Activated CD4-positive, alpha-beta T cell treated with anti-CD3 and anti-CD28 coated beads, Interleukin-10, Interleukin-2, amounts not matched to agents 100 ng/mL and 50 ng/mL, durations not matched to agents 16 hours and 8 hours (primary cell): ENCODE results near the gene DYNLT1.
A peak's percentile ranks its signal among the peaks of the same experiment; 100 is the strongest.
"Not testable (repeated sequence)": the region's sequence is repeated elsewhere in the genome, so short reads cannot be mapped to it uniquely, and the experiment has no call there.

Source experiments
- DNase-seq: peaks from one replicate; pipeline ENCODE4 v3.0.0-alpha.2; 2020

Gene DYNLT1

DNA sequence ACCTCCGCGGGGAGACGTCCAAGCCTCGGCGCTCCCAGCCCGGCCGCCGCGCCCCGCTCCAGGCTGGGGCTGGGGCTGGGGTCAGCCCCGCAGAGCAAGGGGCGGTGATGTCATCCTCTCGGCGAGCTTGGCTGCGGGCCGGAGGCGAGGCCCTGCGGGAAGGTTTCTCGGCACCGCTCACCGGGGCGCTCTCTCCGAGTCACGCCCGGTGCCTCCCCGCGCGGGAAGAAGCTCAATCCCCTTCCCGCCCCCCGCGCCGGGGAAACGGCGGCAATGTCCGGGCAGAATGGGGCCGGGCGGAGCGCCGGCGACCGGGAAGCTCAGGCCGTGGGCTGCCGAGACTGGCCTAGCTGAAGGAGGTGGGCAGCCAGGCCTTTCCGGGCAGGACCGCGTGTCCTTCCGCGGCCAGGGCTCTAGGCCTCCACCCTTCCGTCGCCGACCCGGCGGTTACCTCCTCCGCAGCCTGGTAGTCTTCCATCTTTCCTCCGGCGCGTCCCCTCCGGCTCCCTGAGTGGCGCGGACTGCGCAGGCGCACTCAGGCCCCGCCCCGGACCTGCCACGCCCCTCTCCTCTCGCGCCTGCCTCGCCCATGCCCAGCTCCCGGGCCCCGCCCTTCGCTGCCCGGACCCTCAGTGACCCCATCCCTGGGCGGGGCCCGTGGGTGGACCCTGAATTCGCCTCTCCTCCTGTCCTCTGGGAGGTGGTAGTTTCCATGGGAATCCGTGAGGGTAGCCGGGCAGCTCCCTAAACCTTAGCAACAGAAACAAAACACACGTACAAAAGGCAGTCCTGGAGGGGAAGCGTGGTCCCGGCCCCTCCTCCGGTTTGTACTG is at the start of gene DYNLT1:
TSS of gene DYNLT1 (minus strand) at position 513 of the 833 bp plus-strand sequence. CDS start at position 478, 35 bp downstream.
- peak; percentile 95 for DNase-seq

DNA sequence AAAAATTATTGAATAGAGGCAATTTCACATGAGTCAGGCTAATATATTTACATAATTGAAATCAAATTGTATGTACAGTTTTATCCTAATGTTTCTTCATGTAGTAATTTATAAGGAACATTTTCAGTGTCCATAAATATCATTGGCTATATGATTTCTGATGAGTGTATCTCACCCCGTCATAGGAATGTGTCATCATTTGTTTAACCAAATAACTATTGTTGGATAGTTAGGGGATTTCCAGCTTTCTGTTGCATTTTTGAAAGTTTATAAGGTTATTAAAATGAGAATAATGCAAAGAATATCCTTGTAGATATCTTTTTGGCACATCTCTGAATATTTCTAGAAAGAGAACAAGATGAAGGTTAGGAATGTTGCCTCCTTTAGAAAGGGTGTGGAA is 44.3 kb upstream of the DYNLT1 start:
- no peak for DNase-seq

DNA sequence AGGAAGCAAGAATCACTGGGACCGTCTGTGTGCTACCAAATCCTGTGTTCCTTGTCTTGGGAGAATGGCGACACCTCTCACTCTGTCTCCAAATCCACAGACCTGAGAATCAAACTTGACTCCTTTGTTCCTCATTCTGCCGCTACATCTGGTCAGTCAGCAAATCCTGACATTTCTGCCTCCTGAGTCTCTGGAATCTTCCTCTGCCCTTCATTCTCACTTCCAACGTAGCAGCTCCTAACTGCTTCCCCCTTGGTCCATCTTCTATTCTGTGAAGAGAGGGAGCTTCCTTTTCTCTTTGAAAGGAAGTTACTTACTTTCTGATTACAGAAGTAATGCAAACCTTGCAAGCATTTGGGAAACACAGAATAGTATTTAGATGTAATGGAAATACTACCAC is 43.0 kb upstream of the DYNLT1 start:
- DNase-seq: no peak

DNA sequence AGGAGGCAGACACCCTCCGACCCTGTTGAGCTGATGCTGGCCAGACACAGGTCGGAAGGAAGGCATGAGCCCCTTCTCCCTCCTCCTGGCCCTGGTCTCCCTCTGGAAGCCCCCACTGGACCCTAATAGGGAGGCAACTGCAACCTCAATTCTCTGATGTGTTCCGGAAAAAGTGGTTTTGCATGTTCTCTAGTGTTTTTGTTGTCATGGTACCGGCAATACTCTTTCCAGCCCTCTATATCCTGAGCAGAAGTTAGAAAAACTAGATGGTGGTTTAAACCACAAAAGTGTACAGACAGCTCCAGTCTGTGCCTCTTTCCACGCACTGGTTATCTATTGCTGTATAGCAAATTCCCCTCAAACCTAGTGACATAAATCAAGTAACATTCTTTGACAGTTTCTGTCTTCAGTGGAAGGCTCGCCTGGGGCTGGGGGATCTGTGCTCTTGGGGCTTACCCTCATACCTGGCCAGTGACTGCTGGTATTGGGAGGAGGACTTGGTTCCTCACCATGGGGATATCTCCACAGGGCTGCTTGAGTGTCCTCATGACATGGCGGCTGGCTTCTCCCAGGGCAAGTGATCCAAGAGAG is 42.3 kb upstream of the DYNLT1 start:
- DNase-seq: peak; percentile 71

DNA sequence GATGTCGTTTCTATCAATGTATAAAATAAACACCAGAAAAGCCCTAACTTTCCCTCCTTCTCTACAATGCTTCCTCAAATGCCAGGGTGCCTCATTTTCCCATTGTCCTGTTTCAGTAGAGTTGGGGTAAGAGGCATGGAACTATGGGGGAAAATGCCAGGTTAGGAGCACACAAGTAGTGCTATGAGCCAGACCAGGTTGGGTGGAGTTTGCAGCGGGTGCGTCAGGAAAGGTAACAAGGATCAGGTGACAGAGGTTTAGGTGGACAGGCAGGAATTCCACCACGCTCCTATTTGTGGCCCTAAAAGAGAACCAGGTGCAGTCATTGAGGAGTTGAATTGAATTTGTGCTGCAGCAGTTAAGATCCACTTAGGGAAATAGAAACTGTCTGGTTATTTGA is 41.8 kb upstream of the DYNLT1 start:
- DNase-seq: no peak

DNA sequence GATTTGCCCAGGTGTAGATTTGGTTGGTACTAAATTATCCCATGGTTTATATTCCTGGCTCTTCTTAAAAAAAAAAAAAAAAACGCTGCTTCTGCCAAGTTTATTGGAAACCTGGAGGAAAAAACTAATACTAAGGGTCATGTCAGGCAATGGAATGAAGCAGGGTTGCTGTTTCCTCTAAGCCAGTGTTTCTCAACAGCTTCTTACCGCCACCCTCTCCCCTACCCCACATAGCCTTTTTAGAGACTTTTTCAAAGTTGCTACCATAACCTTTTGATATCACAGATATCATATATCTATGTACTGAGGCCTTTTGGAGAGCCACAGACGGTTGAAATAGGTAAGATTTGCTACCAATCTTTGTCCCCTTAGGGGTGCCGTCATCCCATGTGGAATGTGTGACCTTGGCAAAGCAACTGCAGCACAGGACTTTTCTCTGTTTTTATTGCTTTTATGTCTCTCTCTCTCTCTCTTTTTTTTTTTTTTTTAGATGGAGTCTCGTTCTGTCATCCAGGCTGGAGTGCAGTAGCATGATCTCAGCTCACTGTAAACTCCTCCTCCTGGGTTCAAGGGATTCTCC is 40.3 kb upstream of the DYNLT1 start:
- no peak for DNase-seq

DNA sequence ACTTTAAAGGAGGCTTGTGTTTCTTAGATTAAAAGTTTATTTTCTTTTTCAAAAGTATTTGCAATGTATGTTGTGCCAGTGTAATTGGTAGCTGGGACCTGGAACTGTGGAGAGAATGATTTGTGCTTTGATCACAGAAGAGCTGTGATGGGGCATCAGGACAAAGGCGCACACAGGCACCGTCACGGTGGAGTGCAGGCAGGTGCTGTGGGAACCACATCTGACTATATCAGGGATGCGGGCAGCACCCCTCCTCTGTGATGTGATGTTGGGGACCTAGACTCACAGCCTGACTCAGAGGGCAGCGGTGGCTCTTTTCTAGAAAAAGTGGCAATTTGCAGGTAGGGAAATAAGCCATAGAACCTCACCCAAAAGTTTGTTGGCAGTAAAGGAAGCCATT is 39.8 kb upstream of the DYNLT1 start:
- no peak for DNase-seq

DNA sequence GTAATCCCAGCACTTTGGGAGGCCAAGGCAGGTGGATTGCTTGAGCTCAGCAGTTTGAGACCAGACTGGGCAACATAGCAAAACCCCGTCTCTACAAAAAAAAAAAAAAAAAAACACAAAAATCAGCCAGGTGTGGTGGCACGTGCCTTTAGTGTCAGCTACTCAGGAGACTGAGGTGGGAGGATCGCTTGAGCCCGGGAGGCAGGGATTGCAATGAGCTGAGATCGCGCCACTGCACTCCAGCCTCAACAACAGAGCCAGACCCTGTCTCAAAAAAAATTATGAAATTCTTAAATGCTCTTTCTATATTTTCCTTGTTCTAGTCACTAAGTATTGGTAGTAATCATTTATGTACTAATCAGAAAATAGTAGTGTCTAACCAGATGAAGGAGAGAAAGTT is 35.9 kb upstream of the DYNLT1 start:
- no peak for DNase-seq

DNA sequence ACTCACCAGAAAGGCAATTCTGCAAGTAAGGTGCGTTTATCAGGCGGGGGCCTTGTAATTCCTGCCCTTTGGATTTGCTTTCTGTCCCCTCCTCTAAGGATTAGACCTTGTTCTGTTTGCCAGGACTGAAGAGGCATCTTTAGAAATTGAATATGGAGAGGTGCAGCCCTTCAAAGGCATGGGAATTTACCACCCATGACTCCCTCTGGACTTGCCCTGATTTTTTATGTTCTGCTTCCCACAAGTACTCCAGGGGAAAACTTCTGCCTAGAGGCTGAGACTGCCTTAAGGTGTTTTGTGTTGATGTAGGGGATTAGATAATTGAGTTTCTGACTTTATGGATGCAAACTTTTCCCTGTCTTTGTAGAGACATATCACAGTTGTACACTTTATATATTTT is 35.5 kb upstream of the DYNLT1 start:
- no peak for DNase-seq

DNA sequence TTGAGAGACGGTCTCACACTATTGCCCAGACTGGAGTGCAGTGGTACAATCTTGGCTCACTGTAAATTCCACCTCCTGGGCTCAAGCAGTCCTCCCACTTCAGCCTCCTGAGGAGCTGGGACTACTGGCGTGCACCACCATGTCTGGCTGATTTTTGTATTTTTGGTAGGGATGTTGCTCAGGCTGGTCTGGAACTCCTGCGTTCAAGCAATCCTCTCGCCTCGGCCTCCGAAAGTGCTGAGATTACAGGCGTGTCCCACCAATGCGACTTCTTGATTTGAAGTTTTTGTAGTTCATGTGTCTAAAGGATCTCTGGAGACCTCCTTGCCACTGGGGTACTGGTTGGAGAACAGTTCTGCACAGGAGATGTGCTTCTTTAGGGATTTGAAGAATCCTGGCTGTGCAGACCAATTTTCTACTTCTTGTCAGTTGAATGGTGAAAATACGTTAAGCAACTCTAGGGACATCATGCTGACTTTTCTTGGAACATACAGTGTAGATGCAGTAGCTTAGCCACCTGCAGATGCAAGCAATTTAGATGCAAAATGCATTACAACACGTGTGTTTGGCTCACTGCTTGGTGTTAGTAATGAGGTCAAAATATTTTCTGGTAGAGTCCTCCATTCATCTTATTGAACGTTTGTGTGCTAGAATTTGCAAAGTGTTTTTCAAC is 33.5 kb upstream of the DYNLT1 start:
- DNase-seq: no peak

DNA sequence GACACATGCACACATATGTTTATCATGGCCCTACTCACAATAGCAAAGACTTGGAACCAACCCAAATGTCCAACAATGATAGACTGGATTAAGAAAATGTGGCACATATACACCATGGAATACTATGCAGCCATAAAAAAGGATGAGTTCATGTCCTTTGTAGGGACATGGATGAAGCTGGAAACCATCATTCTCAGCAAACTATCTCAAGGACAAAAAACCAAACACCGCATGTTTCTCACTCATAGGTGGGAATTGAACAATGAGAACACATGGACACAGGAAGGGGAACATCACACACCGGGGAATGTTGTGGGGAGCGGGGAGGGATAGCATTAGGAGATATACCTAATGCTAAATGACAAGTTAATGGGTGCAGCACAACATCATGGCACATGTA is 32.6 kb upstream of the DYNLT1 start:
- DNase-seq: not testable (repeated sequence)

DNA sequence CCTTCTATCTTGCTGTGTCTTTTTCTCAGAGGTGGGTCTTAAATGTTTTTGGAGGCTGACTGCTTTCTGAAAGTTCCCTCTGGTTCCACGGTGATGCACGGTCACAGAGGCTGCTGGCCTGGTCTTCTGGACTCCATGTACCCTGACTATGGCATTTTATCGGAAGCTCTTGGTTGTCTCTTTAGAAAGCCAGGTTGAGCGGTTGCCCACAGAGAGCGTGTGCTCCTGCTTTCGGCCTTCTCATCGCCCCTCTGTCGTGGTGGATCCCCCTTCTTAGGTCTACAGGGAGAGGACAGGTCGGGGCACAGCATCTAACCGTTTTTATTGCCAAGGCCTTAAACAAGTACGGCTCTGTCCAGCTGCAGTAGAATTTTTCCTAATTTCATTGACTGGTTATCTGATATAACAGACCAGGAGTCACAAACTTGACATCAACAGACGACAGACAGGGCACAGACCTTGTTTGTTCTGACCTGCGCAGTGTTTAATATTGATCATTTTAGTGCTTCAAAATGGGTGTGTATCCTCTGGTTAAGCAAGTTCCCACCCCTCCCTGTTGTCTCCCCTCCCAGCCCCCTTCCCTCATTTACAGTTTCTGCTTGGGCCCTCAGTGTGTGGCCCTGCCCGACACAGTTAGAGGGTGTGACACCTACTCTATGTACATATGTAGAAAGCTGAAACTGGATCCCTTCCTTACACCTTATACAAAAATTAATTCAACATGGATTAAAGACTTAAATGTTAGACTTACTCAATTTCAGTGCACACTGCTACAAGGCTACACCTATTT is 30.0 kb upstream of the DYNLT1 start:
- no peak for DNase-seq

DNA sequence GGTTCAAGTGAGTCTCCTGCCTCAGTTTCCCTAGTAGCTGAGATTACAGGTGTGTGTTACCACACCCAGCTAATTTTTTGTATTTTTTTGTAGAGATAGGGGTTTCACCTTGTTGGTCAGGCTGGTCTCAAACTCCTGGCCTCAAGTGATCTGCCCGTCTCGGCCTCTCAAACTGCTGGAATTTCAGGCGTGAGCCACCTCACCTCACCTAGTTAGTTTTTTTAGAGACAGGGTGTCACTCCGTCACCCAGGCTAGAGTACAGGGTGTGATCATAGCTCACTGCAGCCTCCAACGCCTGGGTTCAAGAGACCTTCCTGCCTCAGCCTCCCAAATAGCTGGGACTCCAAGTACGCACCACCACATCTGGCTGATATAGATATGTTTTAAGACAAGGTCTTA is 28.2 kb upstream of the DYNLT1 start:
- no peak for DNase-seq

DNA sequence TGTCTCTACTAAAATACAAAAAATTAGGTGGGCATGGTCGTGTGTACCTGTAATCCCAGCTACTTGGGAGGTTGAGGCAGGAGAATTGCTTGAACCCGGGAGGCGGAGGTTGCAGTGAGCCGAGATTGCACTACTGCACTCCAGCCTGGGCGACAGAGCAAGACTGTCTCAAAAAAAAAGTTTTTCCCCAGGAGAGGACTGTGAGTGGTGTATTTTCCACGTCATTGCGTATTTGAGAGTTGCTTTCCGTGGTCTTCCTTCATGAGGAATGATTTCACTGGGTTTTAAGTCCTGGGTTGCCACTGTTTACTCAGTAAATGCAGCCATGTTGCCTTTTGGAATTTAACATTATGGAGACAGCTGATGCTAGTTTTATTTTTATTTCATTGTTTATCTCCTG is 27.6 kb upstream of the DYNLT1 start:
- DNase-seq: not testable (repeated sequence)

DNA sequence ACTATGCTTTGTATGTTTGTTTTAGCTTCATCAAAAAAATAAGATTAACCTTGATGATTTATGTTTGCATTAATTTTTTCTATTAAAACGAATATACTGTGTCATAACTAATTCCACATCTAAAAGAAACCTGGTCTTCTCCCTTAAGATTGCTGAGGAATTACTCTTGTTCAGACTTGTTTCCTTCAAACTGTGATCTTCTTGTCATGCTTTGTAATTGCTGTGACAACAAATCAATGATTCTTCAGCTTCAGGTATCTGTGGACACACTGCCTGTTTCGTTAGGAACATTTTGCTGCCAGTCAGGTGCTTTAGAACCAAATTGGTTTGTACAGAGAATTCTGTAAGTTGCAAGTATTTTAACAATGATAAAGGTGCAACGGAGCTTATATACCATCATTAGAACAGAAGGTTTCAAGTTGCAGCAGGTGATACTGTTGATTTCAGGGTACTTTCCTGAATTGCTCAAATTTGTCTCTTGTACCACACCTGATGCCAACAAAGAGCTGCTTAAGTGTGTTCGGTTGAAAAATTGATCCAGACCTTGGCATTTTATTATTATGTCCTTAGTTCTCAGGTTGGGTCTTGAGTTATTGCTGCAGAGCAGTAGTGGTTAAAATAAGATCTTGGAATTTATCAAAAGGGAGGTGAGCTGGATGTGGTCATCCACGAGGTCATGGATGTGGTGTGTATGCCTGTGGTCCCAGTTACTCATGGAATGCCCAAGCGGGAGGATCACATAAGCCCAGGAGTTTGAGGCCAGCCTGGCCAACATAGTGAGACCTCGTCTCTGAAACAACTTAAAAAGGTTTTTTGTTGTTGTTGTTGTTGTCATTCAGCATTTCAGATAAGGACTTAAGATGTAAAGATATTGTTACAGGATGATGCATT is 24.8 kb upstream of the DYNLT1 start:
- no peak for DNase-seq

DNA sequence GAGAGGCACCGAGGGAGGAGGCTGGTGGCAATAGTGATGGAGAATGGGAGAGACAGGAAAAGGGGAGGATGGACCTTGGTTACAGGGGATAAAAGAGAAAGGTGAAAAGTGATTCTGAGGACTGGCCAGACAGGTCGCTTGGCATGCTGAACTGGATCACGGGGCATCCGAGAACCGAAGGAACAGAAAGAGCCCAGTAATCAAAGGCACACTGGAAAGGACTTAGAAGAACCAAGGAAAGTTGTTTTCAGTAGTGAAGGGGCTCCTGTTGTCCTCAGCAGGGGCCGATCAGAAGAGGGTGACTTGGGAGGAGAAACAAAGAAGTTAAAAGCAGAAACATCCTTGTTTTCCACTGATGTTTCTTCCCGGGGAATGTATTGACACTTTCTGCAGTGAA is 24.2 kb upstream of the DYNLT1 start:
- no peak for DNase-seq

DNA sequence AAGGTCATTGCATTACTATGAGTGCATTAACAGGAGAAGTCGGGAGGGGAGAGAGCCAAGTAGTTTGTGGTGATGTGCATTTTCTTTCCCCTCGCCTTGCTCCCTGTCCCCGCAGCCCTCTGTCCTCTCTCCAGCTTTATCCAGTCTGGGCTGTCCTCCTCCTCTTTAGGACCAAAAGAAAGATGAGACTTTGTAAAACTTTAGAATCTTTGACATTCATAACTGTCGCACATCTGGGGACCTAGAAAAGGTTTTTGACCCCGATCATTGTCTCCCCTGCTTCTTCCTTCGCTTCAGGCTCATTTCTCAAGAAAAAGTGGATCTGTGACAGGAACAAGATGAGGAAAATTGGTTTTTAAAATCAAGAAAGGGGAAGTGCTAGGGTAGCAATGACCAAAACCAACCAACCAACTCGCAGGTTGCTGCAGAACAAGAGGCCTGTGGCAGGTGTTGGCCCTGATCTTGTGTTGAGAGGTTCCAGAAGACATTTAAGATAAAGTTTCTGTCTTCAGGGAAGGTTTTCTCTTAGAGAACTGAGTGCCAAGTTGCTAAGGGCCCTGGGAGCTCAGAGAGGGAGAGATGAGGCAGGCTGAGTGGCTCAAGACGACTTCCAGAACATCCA is 22.9 kb upstream of the DYNLT1 start:
- no peak for DNase-seq

DNA sequence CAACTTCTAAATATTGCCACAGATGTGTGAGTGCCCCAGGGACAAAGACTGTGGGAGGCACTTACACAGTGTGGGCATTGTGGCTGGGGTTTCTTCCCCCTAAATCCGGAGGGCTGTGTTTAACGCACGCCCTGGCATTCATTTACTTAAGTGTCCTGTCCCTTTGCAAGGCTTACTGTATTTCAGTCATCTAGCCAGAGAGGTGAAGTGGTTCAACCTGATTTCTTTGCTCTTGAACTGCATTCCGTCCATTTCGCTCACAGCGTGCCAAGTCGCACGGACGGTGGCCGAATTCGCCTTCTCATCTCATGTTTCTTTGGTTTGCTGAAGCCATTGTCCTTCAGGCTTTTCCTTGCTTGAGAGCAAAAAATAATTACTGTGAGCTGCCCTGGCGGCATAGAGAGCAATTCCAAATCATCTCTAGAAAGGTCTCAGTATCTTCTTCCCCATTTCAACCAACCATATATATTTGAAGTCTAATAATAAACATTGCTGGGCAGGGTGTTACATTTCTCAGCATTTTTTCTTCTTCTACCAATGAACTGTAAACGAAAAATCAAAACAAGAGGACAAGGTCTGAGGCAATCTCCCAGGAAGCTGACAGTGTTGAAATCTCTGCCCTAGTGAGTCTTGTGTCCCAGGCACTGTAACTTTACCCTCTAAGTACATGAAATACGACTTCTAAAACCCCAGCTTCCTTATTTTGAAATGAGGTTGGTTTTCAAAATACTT is 22.3 kb upstream of the DYNLT1 start:
- DNase-seq: no peak

DNA sequence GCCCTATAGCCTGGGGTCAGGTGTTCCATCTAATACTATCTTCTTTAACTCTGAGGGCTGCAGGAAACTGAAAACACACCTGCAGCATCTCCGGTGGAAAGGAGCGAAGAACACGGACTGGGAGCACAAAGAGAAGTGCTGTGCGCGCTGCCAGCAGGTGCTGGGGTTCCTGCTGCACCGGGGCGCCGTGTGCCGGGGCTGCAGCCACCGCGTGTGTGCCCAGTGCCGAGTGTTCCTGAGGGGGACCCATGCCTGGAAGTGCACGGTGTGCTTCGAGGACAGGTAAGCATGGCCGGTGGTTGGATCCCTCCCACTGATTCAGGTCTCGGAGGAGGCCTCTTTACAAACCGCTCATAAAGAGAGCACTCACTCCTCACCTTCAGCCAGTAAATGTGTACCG is 20.8 kb upstream of the DYNLT1 start:
- no peak for DNase-seq

DNA sequence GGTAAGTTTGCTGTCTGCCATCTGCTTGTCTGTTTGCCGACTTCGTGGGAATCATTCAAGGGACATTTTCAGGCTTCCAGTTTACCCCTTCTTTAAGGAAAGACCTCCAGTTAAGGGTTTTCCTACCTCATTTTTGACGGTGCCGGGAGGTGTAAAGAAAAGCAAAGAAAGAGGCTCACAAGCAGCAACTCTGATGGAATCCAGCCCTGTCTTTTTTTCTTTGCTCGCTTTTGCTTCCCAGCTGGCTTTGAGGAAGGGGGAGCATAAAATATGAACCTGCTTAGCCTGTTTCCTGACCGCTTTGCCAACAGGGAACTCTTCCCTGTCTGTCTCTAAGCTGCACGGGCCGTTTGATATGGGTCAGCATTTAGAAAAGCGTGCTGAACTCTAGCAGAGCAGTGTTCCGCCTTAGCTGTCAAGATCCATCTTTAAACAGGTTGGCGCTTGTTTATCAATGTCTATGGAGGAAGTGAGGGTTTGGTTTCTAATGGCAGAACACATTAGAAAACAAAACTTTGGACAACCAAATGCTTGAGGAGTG is 19.2 kb upstream of the DYNLT1 start:
- no peak for DNase-seq
